ENCODE measurements around the gene LZTFL1.

DNA sequence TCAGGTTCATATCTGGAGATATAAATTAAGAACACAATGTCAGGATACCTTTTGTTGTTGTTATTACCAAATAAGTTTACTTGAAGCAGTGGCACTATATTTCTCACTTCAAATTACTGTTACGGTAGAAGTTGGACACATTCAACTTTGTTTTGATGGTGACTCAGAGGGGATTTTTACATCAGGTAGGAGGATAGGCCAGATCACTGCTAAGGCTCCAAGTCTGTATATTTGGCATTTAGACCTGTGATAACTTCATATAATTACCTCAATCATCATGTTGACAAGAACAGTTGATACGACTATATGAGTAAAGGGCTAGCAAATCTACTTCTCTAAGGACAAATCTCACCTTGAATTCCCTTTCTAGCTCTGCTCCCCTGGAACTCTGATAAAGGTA, 15.6 kb downstream of the LZTFL1 start:
- TF ChIP-seq, protein P1, sequence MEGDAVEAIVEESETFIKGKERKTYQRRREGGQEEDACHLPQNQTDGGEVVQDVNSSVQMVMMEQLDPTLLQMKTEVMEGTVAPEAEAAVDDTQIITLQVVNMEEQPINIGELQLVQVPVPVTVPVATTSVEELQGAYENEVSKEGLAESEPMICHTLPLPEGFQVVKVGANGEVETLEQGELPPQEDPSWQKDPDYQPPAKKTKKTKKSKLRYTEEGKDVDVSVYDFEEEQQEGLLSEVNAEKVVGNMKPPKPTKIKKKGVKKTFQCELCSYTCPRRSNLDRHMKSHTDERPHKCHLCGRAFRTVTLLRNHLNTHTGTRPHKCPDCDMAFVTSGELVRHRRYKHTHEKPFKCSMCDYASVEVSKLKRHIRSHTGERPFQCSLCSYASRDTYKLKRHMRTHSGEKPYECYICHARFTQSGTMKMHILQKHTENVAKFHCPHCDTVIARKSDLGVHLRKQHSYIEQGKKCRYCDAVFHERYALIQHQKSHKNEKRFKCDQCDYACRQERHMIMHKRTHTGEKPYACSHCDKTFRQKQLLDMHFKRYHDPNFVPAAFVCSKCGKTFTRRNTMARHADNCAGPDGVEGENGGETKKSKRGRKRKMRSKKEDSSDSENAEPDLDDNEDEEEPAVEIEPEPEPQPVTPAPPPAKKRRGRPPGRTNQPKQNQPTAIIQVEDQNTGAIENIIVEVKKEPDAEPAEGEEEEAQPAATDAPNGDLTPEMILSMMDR (conservative IDR thresholded peaks at IDR 0.05 in 1 of 2, IDR thresholded peaks at IDR 0.05 in 1 of 2; ENCODE audit: low read depth in 1 of 2, low read length in 2 of 2): no peak
- no peak for TF ChIP-seq EZH2 (IDR thresholded peaks at IDR 0.05; ENCODE audit: low read length, missing control alignments)

Data from fibroblast of lung (primary cell).